Activated naive CD8-positive, alpha-beta T cell treated with anti-CD3 and anti-CD28 coated beads, Interleukin-2, amount 50 U/mL, for 24 hours (primary cell): Measurements from ENCODE around the gene TCF4.
A peak's percentile ranks its signal among the peaks of the same experiment; 100 is the strongest.

Experiments used
- ATAC-seq: fragments of 150-1000 bp; cut with Tn5 transposase; one replicate; pipeline ENCODE4 v1.10.0; 2021
- DNase-seq: peaks from one replicate; pipeline ENCODE4 v3.0.0; 2021
- H3K27ac Mint-ChIP-seq: one replicate; pipeline ENCODE4 v1.8.0; 2021; ENCODE audit warnings: mild to moderate bottlenecking, mixed read lengths
- H3K27me3 Mint-ChIP-seq: one replicate; pipeline ENCODE4 v1.8.0; 2021; ENCODE audit warnings: mixed read lengths
- H3K36me3 Mint-ChIP-seq: one replicate; pipeline ENCODE4 v1.8.0; 2021; ENCODE audit warnings: low read depth, mixed read lengths
- H3K4me1 Mint-ChIP-seq: one replicate; pipeline ENCODE4 v1.8.0; 2021; ENCODE audit warnings: mixed read lengths
- H3K4me3 Mint-ChIP-seq: one replicate; pipeline ENCODE4 v1.8.0; 2021; ENCODE audit warnings: mild to moderate bottlenecking, moderate library complexity, mixed read lengths
- H3K9me3 Mint-ChIP-seq: one replicate; pipeline ENCODE4 v1.8.0; 2021; ENCODE audit warnings: mixed read lengths

TCF4 gene

GRCh38 chr18:55345103-55345950 lies 242.7 kb downstream of the TCF4 start:
- Mint-ChIP-seq H3K27me3 (no peaks in the 10 kb centered on the region), H3K27ac (no peak overlapping the region), H3K36me3 (no peaks in the 10 kb centered on the region), H3K4me1 (no peaks in the 10 kb centered on the region), H3K4me3 (no peak overlapping the region), H3K9me3 (no peaks in the 10 kb centered on the region)
- no peak for ATAC-seq
- no peak for DNase-seq

GRCh38 chr18:55343396-55344073 lies 244.5 kb downstream of the TCF4 start:
- no peaks in the 10 kb centered on the region for H3K4me1 Mint-ChIP-seq
- H3K27ac Mint-ChIP-seq: no peak overlapping the region
- no peak overlapping the region for H3K4me3 Mint-ChIP-seq
- DNase-seq (no peak), ATAC-seq (no peak)
- no peaks in the 10 kb centered on the region for H3K9me3 Mint-ChIP-seq
- H3K36me3 Mint-ChIP-seq: no peaks in the 10 kb centered on the region
- no peaks in the 10 kb centered on the region for H3K27me3 Mint-ChIP-seq

- DNase-seq (no peak), ATAC-seq (no peak)
- Mint-ChIP-seq H3K9me3 (no peaks in the 10 kb centered on the region), H3K27me3 (no peaks in the 10 kb centered on the region), H3K27ac (no peak overlapping the region), H3K4me1 (peaks cover 4% of the 10 kb centered on the region), H3K36me3 (no peaks in the 10 kb centered on the region), H3K4me3 (no peak overlapping the region)
These were observed 247.0 kb downstream of the TCF4 start for GRCh38 chr18:55340998-55341397.

GRCh38 chr18:55339990-55340389 lies 248.0 kb downstream of the TCF4 start:
- ATAC-seq (no peak), DNase-seq (no peak)
- no peak overlapping the region for H3K4me3 Mint-ChIP-seq
- H3K4me1 Mint-ChIP-seq: peaks cover 4% of the 10 kb centered on the region
- H3K9me3 Mint-ChIP-seq: no peaks in the 10 kb centered on the region
- no peaks in the 10 kb centered on the region for H3K36me3 Mint-ChIP-seq
- H3K27me3 Mint-ChIP-seq: no peaks in the 10 kb centered on the region
- no peak overlapping the region for H3K27ac Mint-ChIP-seq

- H3K4me3 Mint-ChIP-seq: no peak overlapping the region
- H3K4me1 Mint-ChIP-seq: peaks cover 4% of the 10 kb centered on the region
- no peaks in the 10 kb centered on the region for H3K9me3 Mint-ChIP-seq
- no peaks in the 10 kb centered on the region for H3K36me3 Mint-ChIP-seq
- no peaks in the 10 kb centered on the region for H3K27me3 Mint-ChIP-seq
- DNase-seq (no peak), ATAC-seq (no peak)
- no peak overlapping the region for H3K27ac Mint-ChIP-seq
These were observed 248.9 kb downstream of the TCF4 start for GRCh38 chr18:55338978-55339650.

- Mint-ChIP-seq H3K4me3 (peak overlapping the region; percentile 45), H3K36me3 (no peaks in the 10 kb centered on the region), H3K4me1 (peaks cover 4% of the 10 kb centered on the region), H3K27ac (peak overlapping the region; percentile 63), H3K9me3 (no peaks in the 10 kb centered on the region), H3K27me3 (no peaks in the 10 kb centered on the region)
- no peak for ATAC-seq
- no peak for DNase-seq
These were observed 250.0 kb downstream of the TCF4 start for GRCh38 chr18:55337908-55338521.

- peaks cover 4% of the 10 kb centered on the region for H3K4me1 Mint-ChIP-seq
- DNase-seq (no peak), ATAC-seq (no peak)
- H3K36me3 Mint-ChIP-seq: no peaks in the 10 kb centered on the region
- no peak overlapping the region for H3K4me3 Mint-ChIP-seq
- no peak overlapping the region for H3K27ac Mint-ChIP-seq
- no peaks in the 10 kb centered on the region for H3K27me3 Mint-ChIP-seq
- no peaks in the 10 kb centered on the region for H3K9me3 Mint-ChIP-seq
These were observed 250.9 kb downstream of the TCF4 start for GRCh38 chr18:55337138-55337537.

- peaks cover 4% of the 10 kb centered on the region for H3K4me1 Mint-ChIP-seq
- no peak overlapping the region for H3K4me3 Mint-ChIP-seq
- H3K27me3 Mint-ChIP-seq: no peaks in the 10 kb centered on the region
- DNase-seq (no peak), ATAC-seq (no peak)
- H3K9me3 Mint-ChIP-seq: no peaks in the 10 kb centered on the region
- H3K27ac Mint-ChIP-seq: no peak overlapping the region
- H3K36me3 Mint-ChIP-seq: no peaks in the 10 kb centered on the region
These were observed 251.4 kb downstream of the TCF4 start for GRCh38 chr18:55336438-55337100.

- no peaks in the 10 kb centered on the region for H3K27me3 Mint-ChIP-seq
- DNase-seq (no peak), ATAC-seq (no peak)
- no peaks in the 10 kb centered on the region for H3K9me3 Mint-ChIP-seq
- no peaks in the 10 kb centered on the region for H3K36me3 Mint-ChIP-seq
- no peak overlapping the region for H3K4me3 Mint-ChIP-seq
- H3K27ac Mint-ChIP-seq: no peak overlapping the region
- peaks cover 4% of the 10 kb centered on the region for H3K4me1 Mint-ChIP-seq
These were observed 253.1 kb downstream of the TCF4 start for GRCh38 chr18:55334875-55335274.

- Mint-ChIP-seq H3K36me3 (no peaks in the 10 kb centered on the region), H3K9me3 (no peaks in the 10 kb centered on the region), H3K4me3 (no peak overlapping the region), H3K27ac (no peak overlapping the region), H3K4me1 (peaks cover 6% of the 10 kb centered on the region), H3K27me3 (no peaks in the 10 kb centered on the region)
- ATAC-seq (no peak), DNase-seq (no peak)
These were observed 256.7 kb downstream of the TCF4 start for GRCh38 chr18:55331301-55331700.

GRCh38 chr18:55328301-55328700 lies 259.7 kb downstream of the TCF4 start:
- Mint-ChIP-seq H3K27ac (no peak overlapping the region), H3K4me1 (peaks cover 10% of the 10 kb centered on the region), H3K27me3 (peaks cover 7% of the 10 kb centered on the region), H3K9me3 (no peaks in the 10 kb centered on the region), H3K4me3 (no peak overlapping the region), H3K36me3 (no peaks in the 10 kb centered on the region)
- no peak for ATAC-seq
- DNase-seq: no peak

- H3K4me3 Mint-ChIP-seq: no peak overlapping the region
- peaks cover 14% of the 10 kb centered on the region for H3K27me3 Mint-ChIP-seq
- H3K36me3 Mint-ChIP-seq: no peaks in the 10 kb centered on the region
- H3K9me3 Mint-ChIP-seq: no peaks in the 10 kb centered on the region
- H3K4me1 Mint-ChIP-seq: peaks cover 11% of the 10 kb centered on the region
- H3K27ac Mint-ChIP-seq: no peak overlapping the region
- ATAC-seq (no peak), DNase-seq (no peak)
These were observed 260.5 kb downstream of the TCF4 start for GRCh38 chr18:55327454-55327853.

GRCh38 chr18:55326134-55326533 lies 261.9 kb downstream of the TCF4 start:
- Mint-ChIP-seq H3K4me3 (no peak overlapping the region), H3K9me3 (no peaks in the 10 kb centered on the region), H3K4me1 (peaks cover 19% of the 10 kb centered on the region), H3K27ac (no peak overlapping the region), H3K27me3 (peaks cover 24% of the 10 kb centered on the region), H3K36me3 (peaks cover 3% of the 10 kb centered on the region)
- DNase-seq (no peak), ATAC-seq (no peak)

GRCh38 chr18:55324166-55324565 lies 263.8 kb downstream of the TCF4 start:
- DNase-seq (no peak), ATAC-seq (no peak)
- no peaks in the 10 kb centered on the region for H3K9me3 Mint-ChIP-seq
- H3K27ac Mint-ChIP-seq: no peak overlapping the region
- peaks cover 19% of the 10 kb centered on the region for H3K4me1 Mint-ChIP-seq
- peaks cover 3% of the 10 kb centered on the region for H3K36me3 Mint-ChIP-seq
- H3K4me3 Mint-ChIP-seq: no peak overlapping the region
- H3K27me3 Mint-ChIP-seq: peaks cover 30% of the 10 kb centered on the region
